Globus pallidus (tissue), 1 donor: ENCODE data around the gene RNF17.
A peak's percentile ranks its signal among the peaks of the same experiment; 100 is the strongest.
"Not testable (repeated sequence)": the region's sequence is repeated elsewhere in the genome, so short reads cannot be mapped to it uniquely, and the experiment has no call there.

ENCODE experiments used
- DNase-seq: peaks from one replicate; pipeline ENCODE4 v3.0.0-alpha.2; 2015; ENCODE audit warnings: low spot score

The RNF17 gene, protein sequence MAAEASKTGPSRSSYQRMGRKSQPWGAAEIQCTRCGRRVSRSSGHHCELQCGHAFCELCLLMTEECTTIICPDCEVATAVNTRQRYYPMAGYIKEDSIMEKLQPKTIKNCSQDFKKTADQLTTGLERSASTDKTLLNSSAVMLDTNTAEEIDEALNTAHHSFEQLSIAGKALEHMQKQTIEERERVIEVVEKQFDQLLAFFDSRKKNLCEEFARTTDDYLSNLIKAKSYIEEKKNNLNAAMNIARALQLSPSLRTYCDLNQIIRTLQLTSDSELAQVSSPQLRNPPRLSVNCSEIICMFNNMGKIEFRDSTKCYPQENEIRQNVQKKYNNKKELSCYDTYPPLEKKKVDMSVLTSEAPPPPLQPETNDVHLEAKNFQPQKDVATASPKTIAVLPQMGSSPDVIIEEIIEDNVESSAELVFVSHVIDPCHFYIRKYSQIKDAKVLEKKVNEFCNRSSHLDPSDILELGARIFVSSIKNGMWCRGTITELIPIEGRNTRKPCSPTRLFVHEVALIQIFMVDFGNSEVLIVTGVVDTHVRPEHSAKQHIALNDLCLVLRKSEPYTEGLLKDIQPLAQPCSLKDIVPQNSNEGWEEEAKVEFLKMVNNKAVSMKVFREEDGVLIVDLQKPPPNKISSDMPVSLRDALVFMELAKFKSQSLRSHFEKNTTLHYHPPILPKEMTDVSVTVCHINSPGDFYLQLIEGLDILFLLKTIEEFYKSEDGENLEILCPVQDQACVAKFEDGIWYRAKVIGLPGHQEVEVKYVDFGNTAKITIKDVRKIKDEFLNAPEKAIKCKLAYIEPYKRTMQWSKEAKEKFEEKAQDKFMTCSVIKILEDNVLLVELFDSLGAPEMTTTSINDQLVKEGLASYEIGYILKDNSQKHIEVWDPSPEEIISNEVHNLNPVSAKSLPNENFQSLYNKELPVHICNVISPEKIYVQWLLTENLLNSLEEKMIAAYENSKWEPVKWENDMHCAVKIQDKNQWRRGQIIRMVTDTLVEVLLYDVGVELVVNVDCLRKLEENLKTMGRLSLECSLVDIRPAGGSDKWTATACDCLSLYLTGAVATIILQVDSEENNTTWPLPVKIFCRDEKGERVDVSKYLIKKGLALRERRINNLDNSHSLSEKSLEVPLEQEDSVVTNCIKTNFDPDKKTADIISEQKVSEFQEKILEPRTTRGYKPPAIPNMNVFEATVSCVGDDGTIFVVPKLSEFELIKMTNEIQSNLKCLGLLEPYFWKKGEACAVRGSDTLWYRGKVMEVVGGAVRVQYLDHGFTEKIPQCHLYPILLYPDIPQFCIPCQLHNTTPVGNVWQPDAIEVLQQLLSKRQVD (N-terminal part only)

DNA sequence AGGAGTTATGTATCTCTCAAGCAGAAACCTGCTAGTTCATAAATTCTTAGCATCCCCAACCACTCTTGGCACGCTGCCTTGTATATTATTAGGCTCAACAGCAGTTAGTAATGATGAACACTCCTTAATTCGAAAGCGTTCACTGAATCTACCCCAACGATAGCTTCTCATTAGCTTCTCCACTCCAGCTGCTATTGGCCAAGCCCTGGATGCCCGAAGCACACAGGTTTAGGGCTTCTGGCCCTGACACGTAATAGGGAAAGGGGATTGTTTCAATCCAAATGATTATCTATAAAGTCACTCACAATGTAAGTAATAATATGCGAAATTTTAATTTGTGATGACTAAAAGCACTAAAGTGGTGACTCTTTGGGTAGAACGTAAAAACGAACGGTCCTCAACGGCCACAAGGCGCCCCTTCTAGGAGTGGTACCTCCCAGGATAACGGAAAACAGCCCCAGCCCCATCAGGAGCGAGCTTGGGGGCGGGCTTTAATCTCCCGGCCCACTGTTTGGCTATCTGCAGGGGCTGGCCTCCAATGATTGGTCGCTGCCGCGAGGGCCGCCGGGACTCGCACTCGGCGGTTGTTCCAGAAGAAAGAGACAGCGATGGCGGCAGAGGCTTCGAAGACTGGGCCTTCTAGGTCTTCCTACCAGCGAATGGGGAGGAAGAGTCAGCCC, at the start of gene RNF17:
Gene RNF17 (plus strand): TSS at position 574 of the 680 bp plus-strand sequence. CDS start 35 bp downstream, at position 609.
- DNase-seq = no peak

DNA sequence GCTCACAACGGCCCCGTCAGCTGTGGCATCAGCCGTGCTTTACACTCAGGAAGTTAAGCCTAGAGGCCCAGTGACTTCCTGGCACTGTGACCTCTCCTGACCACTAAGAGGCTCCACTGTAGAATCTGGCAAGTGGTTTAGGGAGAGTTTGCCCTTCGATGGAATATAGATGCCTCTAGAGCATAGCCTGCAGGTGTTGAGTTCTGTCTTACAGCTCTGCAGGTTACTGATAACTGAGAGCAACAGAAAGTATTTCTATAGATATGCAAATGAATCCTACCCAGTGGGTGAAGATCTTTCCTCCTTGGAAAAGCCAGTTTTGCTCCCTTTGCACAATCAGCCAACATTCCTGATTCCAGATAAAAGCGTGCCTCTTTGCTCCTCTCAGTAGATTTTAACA, 48.0 kb upstream of the RNF17 start:
- no peak for DNase-seq

DNA sequence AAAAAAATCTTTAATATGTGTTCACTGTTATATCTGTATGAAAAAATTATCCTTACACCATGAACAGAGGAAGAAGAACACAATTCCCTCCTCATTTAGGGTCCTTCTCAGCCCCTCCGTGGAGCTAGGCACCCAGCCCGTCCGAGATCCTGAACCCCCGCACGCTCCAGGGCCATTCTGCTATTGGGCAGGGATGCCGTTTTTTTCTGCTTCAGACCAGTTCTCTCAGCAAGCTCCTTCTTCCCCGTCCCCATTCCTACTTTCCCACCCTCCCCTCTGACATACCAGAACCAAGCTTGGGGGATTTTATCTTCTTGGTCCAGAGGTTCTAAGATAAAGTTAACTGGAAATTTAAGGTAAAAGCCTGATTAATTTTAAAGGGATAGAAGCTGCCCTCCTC, 47.5 kb upstream of the RNF17 start:
- no peak for DNase-seq

DNA sequence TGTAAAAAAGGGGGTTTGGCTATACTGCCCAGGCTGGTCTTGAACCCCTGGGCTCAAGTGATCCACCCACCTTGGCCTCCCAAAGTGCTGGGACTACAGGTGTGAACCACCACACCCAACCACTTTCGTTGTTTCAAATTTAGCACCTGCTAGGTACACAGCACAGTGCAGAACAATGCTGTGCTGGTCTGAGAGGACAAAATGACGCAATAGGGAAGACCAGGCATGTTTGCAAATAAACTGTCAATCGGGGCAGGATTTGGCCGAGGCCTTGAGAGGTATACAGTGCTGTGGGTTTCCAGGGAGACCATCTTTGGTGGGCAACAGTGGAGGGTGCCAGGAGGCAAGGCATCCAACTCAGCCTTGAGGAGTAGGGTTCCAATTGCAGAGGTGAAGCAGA, 46.8 kb upstream of the RNF17 start:
- DNase-seq = no peak

DNA sequence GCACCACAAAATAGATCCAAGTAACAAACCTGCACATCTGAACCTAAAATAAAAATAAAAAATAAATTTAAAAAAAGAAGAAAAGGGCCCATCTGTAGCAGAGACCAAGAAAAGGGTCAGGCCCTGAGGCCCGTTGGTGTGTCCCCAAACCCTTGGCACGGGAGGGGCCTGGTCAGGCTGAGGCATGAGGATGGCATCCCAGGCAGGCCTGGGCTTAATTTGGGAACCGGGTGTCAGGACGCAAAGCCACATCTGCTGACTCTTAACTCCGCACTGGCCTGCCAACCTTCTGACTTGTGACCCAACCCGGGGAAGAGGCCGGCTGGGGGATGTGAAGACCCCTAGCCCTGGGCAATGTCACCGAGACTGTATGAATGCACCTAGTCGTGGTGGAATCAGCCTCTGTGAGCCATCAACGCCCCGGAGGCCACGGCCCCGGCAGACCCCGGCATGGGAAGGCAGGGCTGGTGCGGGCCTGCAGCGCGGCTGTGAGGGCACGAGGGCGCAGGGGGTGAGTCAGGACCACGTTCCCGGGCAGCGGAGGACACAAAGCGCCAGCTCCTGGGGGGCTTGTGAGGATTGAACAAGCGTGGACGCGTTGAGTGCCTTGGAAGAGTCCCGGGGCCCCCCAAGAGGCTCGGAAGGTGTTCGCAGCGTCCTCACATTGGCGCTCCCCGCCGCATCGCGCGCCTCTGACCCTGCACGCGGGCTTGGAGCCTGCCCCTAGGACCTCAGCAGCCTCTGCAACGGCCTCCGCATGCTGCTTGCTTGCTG, 45.6 kb upstream of the RNF17 start:
- no peak for DNase-seq

DNA sequence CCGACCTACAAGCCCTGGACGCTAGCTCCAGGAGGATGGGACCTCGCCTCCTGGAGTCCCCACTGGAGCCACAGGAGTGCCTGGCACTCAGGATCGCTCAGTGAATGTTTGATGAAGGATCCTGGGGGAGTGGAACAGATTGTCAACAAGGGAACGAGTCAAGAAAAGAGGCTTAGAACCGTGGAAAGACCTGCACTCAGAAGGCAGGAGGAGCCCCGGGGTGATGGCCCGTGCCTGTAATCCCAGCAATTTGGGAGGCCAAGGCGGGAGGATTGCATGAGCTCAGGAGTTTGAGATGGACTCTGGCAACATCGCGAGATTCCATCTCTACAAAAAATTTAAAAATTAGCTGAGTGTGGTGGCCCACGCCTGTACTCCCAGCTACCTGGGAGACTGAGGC, 44.8 kb upstream of the RNF17 start:
- no peak for DNase-seq

DNA sequence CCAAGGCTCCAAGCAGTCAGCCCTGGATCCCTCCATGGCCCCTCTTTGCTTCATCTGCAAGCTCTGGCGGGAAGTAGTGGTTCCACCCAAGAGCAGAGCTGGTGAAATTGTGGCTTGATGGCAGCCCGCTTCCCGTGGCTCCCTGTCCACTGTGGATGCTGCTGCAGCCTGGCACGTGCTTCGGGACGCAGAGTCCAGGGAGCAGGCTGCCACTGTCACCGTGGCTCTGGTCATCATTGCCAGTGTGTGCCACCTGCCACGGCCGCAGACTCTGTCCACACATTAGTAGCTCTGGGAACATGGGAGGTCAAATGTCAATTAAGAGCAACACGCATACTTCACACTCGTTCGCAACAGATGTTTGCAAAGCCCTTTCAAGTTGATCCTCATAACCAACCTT, 40.8 kb upstream of the RNF17 start:
- no peak for DNase-seq

DNA sequence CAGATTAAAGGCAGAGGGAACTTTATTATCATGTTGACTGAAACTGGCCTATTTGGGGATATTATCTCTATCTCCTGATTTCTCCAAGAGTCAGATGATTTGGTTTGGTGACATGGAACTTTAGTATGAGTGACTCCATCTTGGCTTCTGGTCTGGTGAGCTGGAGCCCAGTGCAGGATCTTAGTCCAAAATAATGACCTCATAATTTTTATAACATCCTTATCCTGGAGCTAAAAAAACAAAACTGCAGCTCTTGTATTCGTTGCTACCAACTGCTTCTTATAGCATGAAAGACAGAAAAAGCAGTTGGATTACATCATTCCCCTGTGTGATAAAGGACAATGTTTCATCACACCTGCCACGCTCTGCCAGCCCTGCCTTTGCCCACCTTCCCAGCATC, 39.3 kb upstream of the RNF17 start:
- no peak for DNase-seq

DNA sequence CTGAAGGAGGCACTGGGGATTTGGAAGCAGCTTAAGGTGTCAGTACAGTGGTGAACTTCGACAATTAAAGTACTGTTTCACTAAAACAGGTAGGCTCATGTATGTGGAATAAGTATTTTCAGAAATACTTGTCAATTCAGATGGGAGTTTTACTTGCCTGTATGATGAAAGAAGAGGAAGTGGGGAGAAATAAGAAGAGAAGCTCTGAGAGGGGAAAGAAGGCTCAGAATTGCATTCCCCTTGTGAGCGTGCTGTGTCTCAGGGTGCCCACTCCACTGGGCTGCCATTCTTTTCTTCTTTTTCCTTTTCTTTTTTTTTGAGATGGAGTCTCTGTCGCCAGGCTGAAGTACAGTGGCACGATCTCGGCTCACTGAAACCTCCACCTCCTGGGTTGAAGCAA, 38.6 kb upstream of the RNF17 start:
- DNase-seq = no peak

DNA sequence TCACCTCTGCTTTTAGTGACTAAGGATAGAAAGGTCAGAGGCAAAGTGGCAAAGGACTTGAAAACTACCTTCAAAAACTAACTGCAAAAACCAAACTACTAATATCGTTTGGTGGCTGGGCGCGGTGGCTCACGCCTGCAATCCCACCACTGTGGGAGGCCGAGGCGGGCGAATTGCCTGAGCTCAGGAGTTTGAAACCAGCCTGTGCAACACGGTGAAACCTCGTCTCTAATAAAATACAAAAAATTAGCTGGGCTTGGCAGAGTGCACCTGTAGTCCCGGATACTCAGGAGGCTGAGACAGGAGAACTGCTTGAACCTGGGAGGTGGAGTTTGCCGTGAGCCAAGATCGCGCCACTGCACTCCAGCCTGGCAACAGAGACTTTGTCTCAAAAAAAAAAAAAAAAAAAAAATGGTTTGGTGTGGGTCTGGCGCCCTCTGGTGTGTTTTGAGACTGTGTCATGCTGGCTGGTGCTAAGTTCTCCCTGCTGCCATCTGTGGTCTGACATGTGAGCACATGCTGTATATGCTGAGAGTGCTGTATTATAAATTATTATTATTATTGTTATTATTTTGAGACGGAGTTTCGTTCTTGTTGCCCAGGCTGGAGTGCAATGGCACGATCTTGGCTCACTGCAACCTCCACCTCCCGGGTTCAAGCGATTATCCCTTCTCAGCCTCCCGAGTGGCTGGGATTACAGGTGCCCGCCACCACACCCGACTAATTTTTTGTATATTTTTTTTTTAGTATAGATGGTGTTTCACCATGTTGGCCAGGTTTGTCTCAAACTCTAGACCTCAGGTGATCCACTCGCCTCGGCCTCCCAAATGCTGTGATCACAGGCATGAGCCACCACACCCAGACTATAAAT, 36.0 kb upstream of the RNF17 start:
- peak; percentile 76 for DNase-seq

DNA sequence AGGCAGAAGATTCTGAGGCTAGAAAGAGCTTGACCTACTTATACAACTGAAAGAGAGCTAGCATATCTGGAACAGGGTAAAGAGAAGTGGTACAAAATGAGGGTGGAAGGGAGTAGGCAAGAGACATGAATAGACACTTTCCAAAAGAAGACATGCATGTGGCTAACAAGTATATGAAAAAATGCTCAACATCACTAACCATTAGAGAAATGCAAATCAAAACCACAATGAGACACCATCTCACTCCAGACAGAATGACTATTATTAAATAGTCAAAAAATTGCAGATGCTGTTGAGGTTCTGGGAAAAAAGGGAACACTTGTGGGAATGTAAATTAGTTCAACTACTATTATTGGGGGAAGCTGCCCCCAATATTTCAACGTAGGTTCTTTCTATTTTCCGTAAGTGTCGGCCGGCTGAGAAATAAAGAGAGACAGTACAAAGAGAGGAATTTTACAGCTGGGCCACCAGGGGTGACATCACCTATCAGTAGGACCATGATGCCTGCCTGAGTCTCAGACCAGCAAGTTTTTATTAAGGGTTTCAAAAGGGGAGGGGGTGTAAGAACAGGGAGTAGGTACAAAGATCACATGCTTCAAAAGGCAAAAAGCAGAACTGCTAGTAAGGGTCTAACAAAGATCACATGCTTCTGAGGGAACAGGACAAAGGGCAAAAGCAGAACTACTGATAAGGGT, 32.9 kb upstream of the RNF17 start:
- not testable (repeated sequence) for DNase-seq

DNA sequence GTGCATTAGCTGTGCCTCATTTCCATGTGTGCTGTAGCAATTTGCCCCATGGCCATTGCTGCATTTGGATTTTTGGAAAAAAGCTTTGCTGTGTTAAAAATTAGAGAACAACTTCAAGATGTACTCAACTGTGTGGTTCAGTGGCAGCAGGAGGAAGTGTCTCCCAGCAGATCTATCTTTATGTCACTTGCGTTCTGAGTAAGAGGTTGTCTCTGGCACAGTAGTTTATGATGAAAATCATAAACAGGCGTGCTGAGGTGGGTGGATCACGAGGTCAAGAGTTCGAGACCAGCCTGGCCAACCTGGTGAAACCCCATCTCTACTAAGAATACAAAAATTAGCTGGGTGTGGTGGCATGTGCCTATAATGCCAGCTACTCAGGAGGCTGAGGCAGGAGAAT, 29.0 kb upstream of the RNF17 start:
- DNase-seq = no peak

DNA sequence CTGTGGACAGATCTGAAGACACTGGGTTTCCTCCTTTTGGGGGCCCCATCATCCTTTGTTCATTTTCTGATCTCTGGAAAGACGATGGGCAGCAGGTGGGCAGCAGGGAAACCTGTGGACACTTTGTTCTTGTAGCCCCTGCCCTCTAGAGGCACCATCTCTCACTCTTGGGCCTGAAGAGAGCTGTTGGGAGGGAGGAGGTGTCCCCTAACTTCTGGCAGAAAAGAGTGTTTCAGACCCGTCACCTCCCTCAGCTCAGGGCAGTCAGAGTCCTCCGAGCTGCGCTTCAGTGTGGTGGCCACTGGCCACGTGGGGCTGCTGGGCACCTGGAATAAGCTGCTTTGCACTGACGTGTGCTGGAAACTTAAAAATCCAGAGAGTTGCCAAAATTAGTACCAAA, 26.9 kb upstream of the RNF17 start:
- DNase-seq = no peak

DNA sequence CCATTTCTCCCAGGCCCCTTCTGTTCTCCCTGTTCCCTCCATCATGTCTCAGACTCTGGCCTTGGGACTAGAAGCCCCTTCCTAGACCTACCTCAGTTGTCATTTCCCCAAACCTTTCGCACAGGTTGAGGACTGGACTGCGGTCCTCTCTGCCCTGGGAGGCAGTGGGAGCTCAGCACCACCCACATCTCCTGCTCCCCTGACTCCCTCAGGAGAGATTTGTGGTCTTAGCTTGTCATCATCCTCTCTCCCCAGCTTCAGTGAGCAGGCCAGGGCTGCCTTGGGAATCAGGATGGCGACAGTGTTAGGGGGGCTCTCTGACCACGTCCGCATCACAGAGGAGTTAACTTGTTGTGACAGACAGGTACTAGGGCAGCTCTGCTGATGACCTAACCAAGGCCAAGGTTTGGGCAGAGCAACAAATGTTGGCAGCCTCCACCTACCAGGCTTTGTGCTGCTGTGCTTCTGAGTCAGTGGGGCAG, 25.6 kb upstream of the RNF17 start:
- no peak for DNase-seq

DNA sequence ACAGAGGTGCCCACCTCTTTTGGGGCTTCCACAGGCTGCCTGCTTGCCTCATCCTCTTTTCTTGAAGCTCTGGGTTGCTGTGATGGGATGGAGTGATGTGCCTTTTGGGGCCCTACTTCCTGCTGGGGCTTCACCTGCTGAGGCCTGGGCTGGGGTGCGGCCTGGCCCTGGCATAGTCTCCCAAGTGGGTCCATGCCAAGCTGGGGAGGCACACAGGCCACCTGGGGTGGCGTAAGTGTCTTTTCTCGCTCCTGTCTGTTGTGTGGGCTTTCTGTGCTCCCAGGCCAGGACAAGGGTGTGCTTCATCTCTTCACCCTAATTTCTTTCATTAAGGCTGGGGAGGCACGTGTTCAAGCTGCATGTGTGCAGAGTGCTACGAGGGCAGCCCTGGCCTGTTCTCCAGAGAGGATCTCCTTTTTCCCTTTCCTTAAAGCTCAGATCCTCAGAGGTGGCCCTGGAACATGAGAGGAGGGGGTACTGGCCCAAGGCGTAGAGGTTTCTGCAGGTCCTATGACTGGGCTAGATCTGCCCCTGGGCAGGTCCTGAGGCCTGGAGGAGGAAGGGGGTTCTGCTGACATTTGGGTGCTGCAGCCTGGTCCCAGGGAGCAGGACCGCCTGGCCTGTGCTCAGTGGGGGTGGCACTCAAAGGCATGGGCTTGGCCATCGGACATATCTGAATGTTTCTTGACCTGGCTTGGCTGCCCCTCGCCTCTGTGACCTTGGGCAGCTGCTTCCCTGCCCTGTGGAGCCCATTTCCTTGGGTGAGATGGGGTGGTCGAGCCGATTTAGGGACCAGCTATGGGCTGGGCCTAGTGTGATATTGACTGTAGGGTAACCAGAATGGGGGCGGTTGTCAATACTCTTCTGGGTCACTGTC, 23.7 kb upstream of the RNF17 start:
- no peak for DNase-seq

DNA sequence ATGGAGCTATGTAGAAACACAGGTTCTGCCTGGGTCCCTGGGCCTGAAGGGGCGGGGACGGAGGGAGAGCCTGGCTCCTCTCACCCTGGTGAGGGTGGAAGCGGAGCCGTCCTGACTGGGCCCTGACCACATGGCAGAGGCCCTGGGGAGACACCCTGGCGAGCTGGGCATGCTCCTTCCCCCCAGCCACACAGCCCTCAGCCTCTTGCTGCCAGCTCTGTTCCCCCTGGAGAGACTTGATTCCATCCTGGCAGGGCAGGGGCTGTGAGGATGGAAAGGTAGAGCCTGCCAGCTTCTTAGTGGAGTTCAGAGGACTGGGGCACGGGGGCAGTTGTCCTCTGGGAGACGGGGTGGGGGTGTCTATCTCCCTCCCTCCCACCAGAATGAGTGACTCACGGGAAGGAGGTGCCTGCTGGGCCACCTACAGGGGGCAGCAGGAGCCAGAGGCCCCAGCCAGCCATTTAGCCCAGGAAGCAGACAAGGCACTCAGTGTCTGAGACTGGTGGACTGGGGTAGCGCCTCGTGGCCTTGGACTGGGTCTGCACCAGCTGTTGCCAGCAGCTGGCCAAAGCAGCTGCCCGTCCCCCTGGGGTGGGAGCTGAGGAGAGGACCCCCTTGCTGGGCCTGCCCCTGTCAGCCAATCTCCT, 22.8 kb upstream of the RNF17 start:
- no peak for DNase-seq

DNA sequence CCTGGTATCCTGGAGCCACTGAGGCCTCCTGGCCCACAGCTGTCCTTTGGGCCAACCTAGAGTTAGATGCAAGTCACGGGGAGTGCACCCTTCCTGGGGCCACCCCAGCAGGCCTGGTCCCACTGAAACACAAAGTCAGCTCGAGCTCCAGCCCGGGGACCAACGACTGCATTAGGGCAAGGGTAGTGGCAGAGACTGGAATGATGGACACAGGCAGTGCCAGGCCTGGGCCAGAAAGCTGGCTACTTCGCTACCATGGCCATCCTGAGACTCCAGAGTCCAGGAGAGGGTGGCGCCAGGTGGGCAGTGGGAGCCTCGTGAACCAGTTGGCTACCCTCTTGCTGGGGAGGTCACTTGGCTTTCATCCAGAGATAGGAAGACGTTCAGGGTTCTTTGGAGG, 22.2 kb upstream of the RNF17 start:
- no peak for DNase-seq

DNA sequence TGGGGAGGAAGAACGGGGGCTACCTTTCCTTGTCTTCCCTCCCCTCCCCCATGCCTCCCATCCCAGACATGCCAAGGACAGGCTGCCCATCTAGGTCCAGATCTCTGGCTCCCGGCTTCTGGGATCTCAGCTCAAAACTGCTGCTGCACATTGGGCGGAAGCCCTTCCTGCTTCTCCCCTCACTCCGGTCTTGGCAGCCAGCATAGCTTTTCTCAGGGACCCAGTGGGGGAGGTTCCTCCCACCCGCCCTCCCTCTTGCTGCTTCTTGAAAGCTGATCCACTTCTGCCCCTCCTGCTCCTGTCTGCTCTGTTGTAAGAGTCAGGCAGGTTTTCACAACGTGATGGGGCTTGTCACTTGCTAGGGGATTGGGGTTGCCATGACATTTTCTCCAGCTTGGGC, 21.7 kb upstream of the RNF17 start:
- DNase-seq = no peak
